Smooth muscle cell (in vitro differentiated cells): ENCODE data around the gene FNDC11. TPM values are rescaled to one million over a fixed set of nuclear protein-coding genes. Genes with fewer than 3 reads are reported as not detected.

Experiments
- DNase-seq: peaks from one replicate; lab custom pipeline; 2025; ENCODE audit not compliant: unreplicated experiment; lab: John Stamatoyannopoulos, UW
- H2AFZ ChIP-seq: fragments of 200-600 bp; sonication (generic); 2 replicates; pipeline ENCODE4 v1.6.0; 2016; ENCODE audit warnings: antibody characterized with exemption, low read depth, mild to moderate bottlenecking
- H3F3A ChIP-seq: fragments of 200-600 bp; sonication (generic); 2 replicates; pipeline ENCODE4 v1.6.0; 2017; ENCODE audit warnings: antibody characterized with exemption, low read depth
- H3K27ac ChIP-seq: fragments of 200-600 bp; sonication (generic); 2 replicates; pipeline ENCODE4 v1.5.1; 2016; ENCODE audit warnings: low read depth, mild to moderate bottlenecking
- H3K27me3 ChIP-seq: fragments of 200-600 bp; sonication (generic); 2 replicates; pipeline ENCODE4 v1.6.1; 2016; ENCODE audit warnings: low read depth, mild to moderate bottlenecking
- H3K36me3 ChIP-seq: fragments of 200-600 bp; sonication (generic); 2 replicates; pipeline ENCODE4 v1.5.1; 2016; ENCODE audit warnings: low read depth
- H3K4me1 ChIP-seq: fragments of 200-600 bp; sonication (generic); 2 replicates; pipeline ENCODE4 v1.5.1; 2016; ENCODE audit warnings: low read depth
- H3K4me2 ChIP-seq: fragments of 200-600 bp; sonication (generic); 2 replicates; pipeline ENCODE4 v1.6.0; 2016; ENCODE audit warnings: mild to moderate bottlenecking
- H3K4me3 ChIP-seq: fragments of 200-600 bp; sonication (generic); 2 replicates; pipeline ENCODE4 v1.5.1; 2016; ENCODE audit warnings: mild to moderate bottlenecking
- H3K79me2 ChIP-seq: fragments of 200-600 bp; sonication (generic); 2 replicates; pipeline ENCODE4 v1.6.0; 2016; ENCODE audit warnings: low read depth, mild to moderate bottlenecking
- H3K9ac ChIP-seq: fragments of 200-600 bp; sonication (generic); 2 replicates; pipeline ENCODE4 v1.6.0; 2016; ENCODE audit warnings: low read depth
- H3K9me3 ChIP-seq: fragments of 200-600 bp; sonication (generic); replicated peaks from 2 replicates; pipeline ENCODE4 v1.5.1; 2016; ENCODE audit warnings: low read depth
- H4K20me1 ChIP-seq: fragments of 200-600 bp; sonication (generic); 2 replicates; pipeline ENCODE4 v1.6.0; 2016; ENCODE audit warnings: low read depth
- CTCF ChIP-seq: fragments of 200-600 bp; sonication (generic); IDR thresholded peaks from 2 replicates; pipeline ENCODE4 v1.5.1; 2017; ENCODE audit warnings: borderline replicate concordance, mild to moderate bottlenecking, antibody characterized with exemption; ENCODE audit not compliant: insufficient read depth, poor library complexity, severe bottlenecking
- WGBS: methylation state at CpG from one replicate; pipeline ENCODE4 v1.1.7; 2016; ENCODE audit warnings: low lambda C conversion rate; 5-methylcytosine and 5-hydroxymethylcytosine counted together
- polyA plus RNA-seq: library from polyadenylated mRNA; unstranded; fragments of >200 nt; fragmentation: Nextera tagmentation; extraction: Ambion mirVana; gene quantifications from 2 replicates; pipeline ENCODE4 v1.2.1, GENCODE V29; 2016
- total RNA-seq: library from RNA; depleted of rRNA; stranded (reverse); fragments of >200 nt; gene quantifications from 2 replicates; pipeline ENCODE4 v1.2.3, GENCODE V29; 2014

The FNDC11 gene
- total and polyA plus RNA-seq, 2 experiments from 2014 or later = 0.72 to 3.6 TPM

- Histone ChIP-seq H2AFZ (no peak overlapping the region), H3K36me3 (no peaks in the 10 kb centered on the region), H3K27ac (no peak overlapping the region), H3F3A (no peaks in the 10 kb centered on the region), H3K9ac (no peak overlapping the region), H3K79me2 (no peaks in the 10 kb centered on the region), H3K9me3 (no peaks in the 10 kb centered on the region), H3K4me3 (no peak overlapping the region), H3K4me1 (peaks cover 3% of the 10 kb centered on the region), H3K4me2 (no peak overlapping the region), H3K27me3 (no peaks in the 10 kb centered on the region), H4K20me1 (no peaks in the 10 kb centered on the region)
- WGBS = 94% methylated on average over 24 of the region's 29 CpGs
- no peak for DNase-seq
- no peak for TF ChIP-seq CTCF
These were observed 14.3 kb upstream of the FNDC11 start for GRCh38 chr20:63539441-63540370.

GRCh38 chr20:63540417-63541186, 13.4 kb upstream of the FNDC11 start:
- Histone ChIP-seq H3K4me2 (no peak overlapping the region), H3K4me3 (no peak overlapping the region), H3K4me1 (peaks cover 3% of the 10 kb centered on the region), H3K27ac (no peak overlapping the region), H3K27me3 (no peaks in the 10 kb centered on the region), H3K9ac (no peak overlapping the region), H3K9me3 (no peaks in the 10 kb centered on the region), H4K20me1 (no peaks in the 10 kb centered on the region), H3F3A (no peaks in the 10 kb centered on the region), H2AFZ (no peak overlapping the region), H3K36me3 (no peaks in the 10 kb centered on the region), H3K79me2 (no peaks in the 10 kb centered on the region)
- no peak for TF ChIP-seq CTCF
- DNase-seq = no peak
- WGBS = 63% methylated on average over 49 of the region's 49 CpGs

- H2AFZ ChIP-seq = no peak overlapping the region
- H3K27me3 ChIP-seq = no peaks in the 10 kb centered on the region
- no peaks in the 10 kb centered on the region for H4K20me1 ChIP-seq
- H3K27ac ChIP-seq = no peak overlapping the region
- H3K9ac ChIP-seq = no peak overlapping the region
- H3K4me1 ChIP-seq = peaks cover 3% of the 10 kb centered on the region
- no peaks in the 10 kb centered on the region for H3K9me3 ChIP-seq
- H3K4me2 ChIP-seq = no peak overlapping the region
- no peak overlapping the region for H3K4me3 ChIP-seq
- no peak for DNase-seq
- no peaks in the 10 kb centered on the region for H3K36me3 ChIP-seq
- no peaks in the 10 kb centered on the region for H3F3A ChIP-seq
- no peaks in the 10 kb centered on the region for H3K79me2 ChIP-seq
- no peak for TF ChIP-seq CTCF
- 96% methylated on average over 28 of the region's 28 CpGs for WGBS
These were observed 12.6 kb upstream of the FNDC11 start for GRCh38 chr20:63541371-63541770.
